Measurements from ENCODE around the gene SLC11A2. TPM values are rescaled to one million over a fixed set of nuclear protein-coding genes. Genes with fewer than 3 reads are reported as not detected.
"Not testable (repeated sequence)": the region's sequence is repeated elsewhere in the genome, so short reads cannot be mapped to it uniquely, and the experiment has no call there.

SLC11A2 gene
- total RNA-seq, 2 experiments from 2014 or later: 21.6 to 23.9 TPM

GRCh38 chr12:50932787-50933280 lies 93.3 kb downstream of the SLC11A2 start:
- DNase-seq (no peak), ATAC-seq (no peak)
- intact Hi-C loops (cut with micrococcal nuclease): no loop called here
- Mint-ChIP-seq H3K4me3 (no peak overlapping the region), H3K36me3 (ENCODE audit: low read depth) (peaks cover 2% of the 10 kb centered on the region), H3K4me1 (ENCODE audit: low read depth) (no peaks in the 10 kb centered on the region), H3K27ac (no peak overlapping the region), H3K27me3 (no peaks in the 10 kb centered on the region), H3K9me3 (peaks cover 6% of the 10 kb centered on the region)
- TF ChIP-seq, protein P1, sequence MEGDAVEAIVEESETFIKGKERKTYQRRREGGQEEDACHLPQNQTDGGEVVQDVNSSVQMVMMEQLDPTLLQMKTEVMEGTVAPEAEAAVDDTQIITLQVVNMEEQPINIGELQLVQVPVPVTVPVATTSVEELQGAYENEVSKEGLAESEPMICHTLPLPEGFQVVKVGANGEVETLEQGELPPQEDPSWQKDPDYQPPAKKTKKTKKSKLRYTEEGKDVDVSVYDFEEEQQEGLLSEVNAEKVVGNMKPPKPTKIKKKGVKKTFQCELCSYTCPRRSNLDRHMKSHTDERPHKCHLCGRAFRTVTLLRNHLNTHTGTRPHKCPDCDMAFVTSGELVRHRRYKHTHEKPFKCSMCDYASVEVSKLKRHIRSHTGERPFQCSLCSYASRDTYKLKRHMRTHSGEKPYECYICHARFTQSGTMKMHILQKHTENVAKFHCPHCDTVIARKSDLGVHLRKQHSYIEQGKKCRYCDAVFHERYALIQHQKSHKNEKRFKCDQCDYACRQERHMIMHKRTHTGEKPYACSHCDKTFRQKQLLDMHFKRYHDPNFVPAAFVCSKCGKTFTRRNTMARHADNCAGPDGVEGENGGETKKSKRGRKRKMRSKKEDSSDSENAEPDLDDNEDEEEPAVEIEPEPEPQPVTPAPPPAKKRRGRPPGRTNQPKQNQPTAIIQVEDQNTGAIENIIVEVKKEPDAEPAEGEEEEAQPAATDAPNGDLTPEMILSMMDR (IDR thresholded peaks at IDR 0.05): no peak
- POLR2A ChIA-PET: no interaction called here
- CTCF ChIA-PET: no interaction called here

GRCh38 chr12:50930477-50930876 lies 95.7 kb downstream of the SLC11A2 start:
- H3K27me3 Mint-ChIP-seq; H3K9me3 Mint-ChIP-seq; H3K4me3 Mint-ChIP-seq; H3K27ac Mint-ChIP-seq; intact Hi-C loops (cut with micrococcal nuclease); H3K36me3 Mint-ChIP-seq (ENCODE audit: low read depth); ATAC-seq; H3K4me1 Mint-ChIP-seq (ENCODE audit: low read depth); CTCF ChIA-PET: not testable (repeated sequence)
- DNase-seq: peak; percentile 16
- POLR2A ChIA-PET: interaction anchor here (0.6 kb wide), 1 partner anchor 102 kb away, joined by 3 read pairs; no protein-coding TSS in a partner anchor

GRCh38 chr12:50929831-50930230 lies 96.4 kb downstream of the SLC11A2 start:
- H3K27ac Mint-ChIP-seq: no peak overlapping the region
- H3K4me3 Mint-ChIP-seq: no peak overlapping the region
- TF ChIP-seq, protein P1 (IDR thresholded peaks at IDR 0.05): no peak
- ATAC-seq: no peak
- ChIA-PET POLR2A (no interaction called here), CTCF (no interaction called here)
- intact Hi-C loops (cut with micrococcal nuclease): no loop called here
- H3K4me1 Mint-ChIP-seq (ENCODE audit: low read depth): peaks cover 14% of the 10 kb centered on the region
- H3K27me3 Mint-ChIP-seq: no peaks in the 10 kb centered on the region
- no peaks in the 10 kb centered on the region for H3K36me3 Mint-ChIP-seq (ENCODE audit: low read depth)
- DNase-seq: no peak
- H3K9me3 Mint-ChIP-seq: no peaks in the 10 kb centered on the region

Other genes starting within 250 kb of the SLC11A2 start
- not detected for gene TMPRSS12, start 183.5 kb downstream of the SLC11A2 start, total RNA-seq
- not detected for gene HIGD1C, start 73.8 kb downstream of the SLC11A2 start, total RNA-seq
- gene LETMD1, start 21.9 kb upstream of the SLC11A2 start, total RNA-seq: 10 to 100 TPM; 71.6 to 81.5 TPM
- gene CSRNP2, start 57.2 kb upstream of the SLC11A2 start, total RNA-seq: 1 to 10 TPM; 9.2 to 9.6 TPM
- 10 to 100 TPM; 27.4 to 27.9 TPM for gene TFCP2, start 146.8 kb upstream of the SLC11A2 start, total RNA-seq
- gene POU6F1, start 191.7 kb upstream of the SLC11A2 start, total RNA-seq: 1 to 10 TPM; 5.8 to 7.3 TPM
- gene DAZAP2, start 212.4 kb upstream of the SLC11A2 start, total RNA-seq: 10 to 100 TPM; 91.7 to 98.3 TPM
- gene SMAGP, start 244.0 kb upstream of the SLC11A2 start, total RNA-seq: 1 to 10 TPM in 1 of 2 experiments, under 1 TPM in 1; 0.96 to 1.4 TPM